LNCAP (cell line): ENCODE results near the gene PIGT.

Experiments
- TF ChIP-seq, protein P1 (sequence below): fragments of 450-650 bp; IDR thresholded peaks from 2 replicates; pipeline ENCODE4 v1.5.1; 2017; ENCODE audit warnings: mild to moderate bottlenecking

The PIGT gene

DNA sequence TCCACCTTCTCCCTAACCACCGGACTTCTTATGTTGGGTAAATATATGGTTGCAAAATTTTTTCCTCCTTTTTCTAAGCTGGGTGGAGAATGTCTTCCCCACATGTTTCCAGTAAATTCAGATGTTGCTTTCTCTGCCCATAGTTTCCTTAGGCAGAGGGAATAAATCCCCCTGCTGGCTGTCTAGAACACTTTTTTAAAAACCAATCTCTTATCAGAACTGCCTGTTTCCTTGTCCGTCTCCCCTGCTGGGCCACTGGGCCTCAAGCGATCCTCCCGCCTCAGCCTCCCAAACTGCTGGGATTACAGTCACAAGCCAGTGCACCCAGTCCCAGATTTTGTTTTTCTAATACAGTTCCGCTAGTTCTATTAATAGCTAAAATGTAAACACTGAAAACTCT lies 43.7 kb downstream of the PIGT start:
- TF ChIP-seq, protein P1, sequence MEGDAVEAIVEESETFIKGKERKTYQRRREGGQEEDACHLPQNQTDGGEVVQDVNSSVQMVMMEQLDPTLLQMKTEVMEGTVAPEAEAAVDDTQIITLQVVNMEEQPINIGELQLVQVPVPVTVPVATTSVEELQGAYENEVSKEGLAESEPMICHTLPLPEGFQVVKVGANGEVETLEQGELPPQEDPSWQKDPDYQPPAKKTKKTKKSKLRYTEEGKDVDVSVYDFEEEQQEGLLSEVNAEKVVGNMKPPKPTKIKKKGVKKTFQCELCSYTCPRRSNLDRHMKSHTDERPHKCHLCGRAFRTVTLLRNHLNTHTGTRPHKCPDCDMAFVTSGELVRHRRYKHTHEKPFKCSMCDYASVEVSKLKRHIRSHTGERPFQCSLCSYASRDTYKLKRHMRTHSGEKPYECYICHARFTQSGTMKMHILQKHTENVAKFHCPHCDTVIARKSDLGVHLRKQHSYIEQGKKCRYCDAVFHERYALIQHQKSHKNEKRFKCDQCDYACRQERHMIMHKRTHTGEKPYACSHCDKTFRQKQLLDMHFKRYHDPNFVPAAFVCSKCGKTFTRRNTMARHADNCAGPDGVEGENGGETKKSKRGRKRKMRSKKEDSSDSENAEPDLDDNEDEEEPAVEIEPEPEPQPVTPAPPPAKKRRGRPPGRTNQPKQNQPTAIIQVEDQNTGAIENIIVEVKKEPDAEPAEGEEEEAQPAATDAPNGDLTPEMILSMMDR: no peak

- TF ChIP-seq, protein P1: no peak
Observed at GRCh38 chr20:45461225-45461624, 45.3 kb downstream of the PIGT start.

DNA sequence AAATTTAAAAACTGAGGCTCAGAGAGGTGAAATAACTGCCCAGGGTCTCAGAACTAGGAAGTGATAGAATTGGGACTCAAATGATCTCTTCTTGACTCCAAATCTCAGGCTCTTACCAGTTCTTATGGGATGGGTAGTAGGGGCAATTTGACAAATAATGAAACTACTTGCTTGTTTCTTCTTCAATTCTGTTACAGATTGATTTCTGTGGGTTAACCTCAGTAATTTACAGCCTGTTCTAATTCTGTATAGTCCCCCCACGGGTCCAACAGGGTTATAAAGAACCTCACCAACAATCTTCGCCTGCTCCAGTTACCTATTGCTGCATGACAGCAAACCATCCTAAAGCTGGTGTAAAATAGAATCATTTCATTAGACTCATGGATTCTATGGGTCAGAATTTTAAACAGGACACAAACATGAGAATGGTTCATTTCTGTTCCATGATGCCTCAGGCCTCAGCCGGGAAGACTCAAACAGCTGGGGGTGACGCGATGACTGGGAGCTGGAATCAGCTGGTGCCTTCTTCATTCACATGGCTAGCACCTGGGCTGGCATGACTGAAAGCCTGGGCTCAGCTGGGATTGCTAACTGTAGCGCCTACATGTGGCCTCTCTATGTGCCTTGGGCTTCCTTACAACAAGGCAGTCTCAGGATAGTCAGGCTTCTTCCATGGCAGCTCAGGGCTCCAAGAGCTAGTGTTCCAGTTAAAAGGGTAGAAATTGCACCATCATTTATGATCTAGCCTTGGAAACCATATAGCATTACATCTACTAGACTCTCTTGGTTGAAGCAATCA lies 47.0 kb downstream of the PIGT start:
- TF ChIP-seq, protein P1: no peak

DNA sequence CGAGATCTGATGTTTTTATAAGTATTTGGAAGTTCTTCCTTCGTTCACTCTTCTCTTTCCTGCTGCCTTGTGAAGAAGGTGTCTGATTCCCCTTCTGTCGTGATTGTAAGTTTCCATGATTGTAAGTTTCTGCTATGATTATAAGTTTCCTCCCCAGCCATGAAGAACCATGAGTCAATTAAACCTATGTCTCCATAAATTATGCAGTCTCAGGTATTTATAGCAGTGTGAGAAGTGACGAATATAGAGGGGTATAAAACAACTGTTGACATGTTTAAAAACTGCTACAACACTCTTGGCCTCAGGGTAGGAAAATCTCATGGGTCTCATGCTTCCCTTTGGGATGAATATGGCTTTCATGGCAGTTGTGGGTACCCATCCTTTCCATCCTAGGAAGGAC lies 47.8 kb downstream of the PIGT start:
- TF ChIP-seq, protein P1: no peak

DNA sequence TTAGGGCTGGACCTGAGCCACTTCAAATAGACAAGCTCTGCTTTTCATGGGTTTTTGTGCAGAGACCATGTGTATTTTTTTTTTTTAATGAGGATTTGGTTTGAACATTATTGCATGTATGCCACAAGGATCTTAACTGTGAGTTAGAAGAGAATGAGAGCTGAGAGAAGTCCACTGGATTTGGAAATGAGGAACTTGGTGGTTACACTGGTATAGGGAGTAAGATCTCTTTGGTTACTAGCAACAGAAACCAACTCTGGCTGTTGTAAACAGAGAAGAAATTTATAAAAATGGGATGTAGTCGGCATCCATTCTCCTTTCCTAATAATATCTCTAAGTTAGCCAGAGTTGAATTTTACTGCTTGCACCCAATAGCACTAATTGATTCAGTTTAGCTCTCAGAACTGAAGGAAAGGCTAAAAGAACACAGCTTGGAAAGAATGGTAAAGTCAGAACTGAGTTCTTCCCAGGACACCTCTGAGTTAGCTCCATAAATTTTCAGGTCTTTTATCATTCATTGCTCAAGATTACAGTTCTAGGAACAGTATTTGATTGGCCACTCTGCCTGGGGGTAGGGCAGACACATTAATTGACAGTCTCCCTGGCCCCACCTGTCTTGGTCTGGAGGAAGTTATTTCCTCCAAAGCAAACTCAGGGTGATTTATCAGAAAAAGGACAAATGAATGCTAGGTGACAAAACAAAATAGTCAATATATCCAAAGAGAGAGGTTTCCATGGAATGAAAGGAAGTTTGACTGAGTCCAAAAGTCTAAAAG lies 49.7 kb downstream of the PIGT start:
- TF ChIP-seq, protein P1: no peak

GRCh38 chr20:45467172-45467571 lies 51.2 kb downstream of the PIGT start:
- TF ChIP-seq, protein P1: no peak

- TF ChIP-seq, protein P1: no peak
Observed at GRCh38 chr20:45467861-45468260, 51.9 kb downstream of the PIGT start.
